Glomerular visceral epithelial cell (primary cell): ENCODE results near the gene ERO1A.

Experiments used
- DNase-seq: peaks from one replicate; pipeline ENCODE4 v3.0.0-alpha.2; 2016; ENCODE audit errors: extremely low spot score

ERO1A gene

DNA sequence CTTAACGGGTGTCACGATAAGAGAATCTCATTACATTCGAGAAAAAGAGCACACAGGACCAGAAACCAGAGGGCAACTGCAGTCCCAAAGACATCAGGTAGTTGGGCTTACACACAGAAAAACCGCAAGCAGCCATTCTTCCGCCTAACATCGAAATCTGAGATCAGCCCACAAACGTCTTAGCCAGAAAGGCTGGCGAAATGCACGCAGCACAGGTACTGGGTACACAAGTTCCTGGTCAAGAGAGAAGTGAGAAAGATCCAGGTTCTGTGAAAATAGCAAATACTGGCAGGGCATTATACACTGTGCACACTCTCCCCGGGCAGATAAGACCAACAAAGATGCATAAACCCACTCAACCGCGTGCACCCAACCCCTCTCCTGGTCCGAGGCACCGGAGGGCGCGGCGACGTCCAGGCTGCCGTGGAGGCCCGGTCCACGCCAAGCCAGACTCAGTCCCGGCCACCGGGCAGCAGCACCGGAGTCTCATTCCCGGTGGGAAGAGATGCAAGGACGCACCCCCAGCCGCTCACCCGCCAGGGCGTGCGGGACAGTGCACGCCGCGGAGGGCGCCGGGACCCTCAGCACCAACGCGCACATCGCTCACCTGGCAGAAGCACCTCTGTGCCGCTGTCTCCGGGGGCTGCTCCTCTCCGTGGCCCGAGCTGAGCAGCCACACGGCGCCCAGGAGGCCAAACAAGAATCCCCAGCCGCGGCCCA, 437 bp downstream of the ERO1A start:
- peak; percentile 62 for DNase-seq

DNA sequence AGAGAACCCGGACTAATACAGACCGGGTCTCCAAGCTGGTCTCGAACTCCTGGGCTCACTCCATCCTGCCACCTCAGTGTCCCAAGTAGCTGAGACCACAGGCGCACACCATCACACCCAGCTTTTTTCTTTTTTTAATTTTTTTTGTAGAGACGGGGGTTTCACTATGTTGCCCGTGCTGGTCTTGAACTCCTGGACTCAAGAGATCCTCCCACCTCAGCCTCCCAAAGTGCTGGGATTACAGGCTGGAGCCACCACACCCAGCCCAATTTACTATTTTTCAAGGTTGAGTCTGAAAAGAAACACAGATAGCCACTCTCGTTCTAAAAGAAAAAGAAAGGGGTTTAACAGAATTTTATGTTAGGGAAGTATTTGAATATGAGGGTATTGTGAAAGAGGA, 1.8 kb downstream of the ERO1A start:
- no peak for DNase-seq

DNA sequence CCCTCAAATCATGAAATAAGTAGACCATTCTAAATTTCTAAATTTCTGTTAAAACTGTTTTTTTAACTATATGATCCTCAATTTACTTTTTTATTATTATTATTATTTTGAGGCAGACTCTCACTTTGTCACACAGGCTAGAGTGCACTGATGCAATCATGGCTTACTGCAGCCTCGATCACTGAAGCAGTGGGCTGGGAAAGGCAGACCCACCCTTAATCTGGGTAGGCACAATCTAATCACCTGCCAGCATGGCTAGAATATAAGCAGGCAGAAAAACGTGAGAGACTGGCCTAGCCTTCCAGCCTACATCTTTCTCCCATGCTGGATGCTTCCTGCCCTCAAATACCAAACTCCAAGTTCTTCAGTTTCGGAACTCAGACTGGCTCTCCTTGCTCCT, 2.3 kb downstream of the ERO1A start:
- DNase-seq, result no peak

DNA sequence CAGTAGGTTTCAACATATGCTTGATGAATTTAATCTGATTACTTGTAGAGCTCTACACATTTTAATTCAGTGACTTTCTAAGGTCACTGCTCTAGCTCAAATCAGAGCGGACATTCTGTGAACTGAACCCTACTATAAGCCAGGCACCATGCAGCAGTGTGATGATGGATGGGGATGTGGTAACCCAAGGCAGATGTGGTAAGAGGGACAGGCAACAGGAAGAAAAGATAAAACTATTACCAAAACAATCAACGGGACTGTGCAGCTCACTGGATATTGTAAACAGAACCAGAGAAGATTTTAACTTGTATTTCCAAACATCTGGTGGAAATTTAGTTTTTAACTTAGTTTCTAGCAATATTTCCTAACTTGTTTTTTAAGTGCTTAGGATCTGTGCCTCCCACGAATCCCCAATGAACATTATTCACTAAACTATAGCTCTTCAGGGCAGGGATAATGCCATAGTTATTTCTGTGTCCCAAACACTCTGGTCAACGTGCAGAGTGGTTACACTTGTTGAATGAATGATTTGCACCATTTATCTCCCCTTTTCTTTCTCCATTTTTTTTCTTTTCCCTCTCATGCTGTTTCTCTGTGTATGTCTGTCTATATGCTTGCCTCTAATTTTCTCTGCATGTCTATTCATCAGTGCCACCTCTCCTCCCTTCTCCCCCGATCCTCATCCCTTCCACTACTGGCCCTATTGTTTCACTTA, 3.0 kb downstream of the ERO1A start:
- DNase-seq, result no peak

DNA sequence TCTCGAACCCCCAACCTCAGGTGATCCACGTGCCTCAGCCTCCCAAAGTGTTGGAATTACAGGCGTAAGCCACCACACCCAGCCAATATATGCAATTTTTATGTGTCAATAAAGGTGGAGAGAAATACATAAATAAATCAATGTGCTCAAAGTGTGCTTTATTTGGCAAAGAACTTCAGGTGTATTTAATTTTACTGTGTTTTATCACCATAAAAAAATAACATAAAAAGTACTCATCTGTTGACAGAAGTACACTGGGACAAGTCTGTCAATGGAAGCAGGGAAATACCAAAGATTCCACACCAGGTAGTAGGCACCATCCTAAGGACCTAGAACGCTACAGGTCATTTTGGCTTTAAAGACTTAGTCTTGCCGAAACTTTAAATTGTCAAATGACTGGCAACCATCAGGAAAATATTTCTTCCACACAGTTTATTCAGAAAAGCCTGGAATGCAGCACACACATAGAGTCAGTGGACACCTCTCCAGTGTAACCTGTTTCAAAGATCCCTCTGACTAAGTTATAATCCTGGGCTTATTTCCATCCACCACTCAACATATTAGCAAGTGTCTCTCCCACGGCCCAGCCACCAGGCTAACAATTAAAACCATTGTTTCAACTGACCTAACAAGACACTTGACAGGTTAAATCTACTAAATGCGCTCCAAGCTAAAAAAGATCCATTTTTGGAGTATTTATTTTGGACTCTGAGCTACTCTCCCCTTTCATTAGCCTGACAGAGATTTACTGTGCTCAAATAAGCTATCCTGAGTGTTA, 4.2 kb downstream of the ERO1A start:
- DNase-seq, result no peak

DNA sequence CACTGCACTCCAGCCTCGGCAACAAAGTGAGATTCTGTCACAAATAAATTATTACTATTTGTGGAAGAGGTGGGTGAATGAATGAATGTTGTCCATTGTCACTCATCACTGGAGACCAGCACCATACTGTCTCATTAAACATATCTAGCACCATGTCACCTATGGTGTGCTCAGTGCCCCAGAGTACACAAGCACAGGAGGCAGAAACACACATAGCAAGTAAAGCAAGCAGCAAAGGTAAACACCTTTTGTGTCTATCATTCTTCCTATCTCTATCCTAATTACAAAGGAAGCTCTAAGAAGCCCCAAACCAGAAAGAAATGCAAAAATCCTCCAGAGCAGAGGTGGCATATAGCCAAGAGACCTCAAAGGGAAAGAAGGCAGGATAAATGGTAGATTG, 9.2 kb downstream of the ERO1A start:
- DNase-seq, result no peak

DNA sequence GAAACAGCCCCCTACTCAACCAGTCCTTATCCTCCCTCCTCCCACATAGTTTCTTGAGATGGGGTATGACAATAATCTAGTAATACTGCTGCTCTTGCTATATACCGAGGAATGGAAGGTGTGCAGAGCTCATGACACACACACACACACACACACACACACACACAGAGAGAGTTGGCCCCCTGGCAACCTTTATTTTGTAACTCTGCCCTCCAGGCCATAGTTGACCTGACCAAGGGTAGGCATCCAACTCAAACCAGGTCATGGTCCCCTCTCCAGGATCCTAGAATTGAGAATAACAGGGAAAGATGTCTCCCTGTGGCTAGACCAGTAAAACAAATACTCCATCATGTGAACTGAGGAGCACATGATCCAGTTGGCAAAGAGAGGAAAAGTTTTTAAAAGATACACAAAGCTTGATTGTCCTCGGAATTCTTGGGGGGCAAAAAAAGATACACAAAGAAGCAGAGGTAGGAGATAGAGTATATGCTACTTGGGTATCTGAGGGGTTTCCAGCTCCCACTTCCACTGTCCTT, 11.3 kb downstream of the ERO1A start:
- no peak for DNase-seq

DNA sequence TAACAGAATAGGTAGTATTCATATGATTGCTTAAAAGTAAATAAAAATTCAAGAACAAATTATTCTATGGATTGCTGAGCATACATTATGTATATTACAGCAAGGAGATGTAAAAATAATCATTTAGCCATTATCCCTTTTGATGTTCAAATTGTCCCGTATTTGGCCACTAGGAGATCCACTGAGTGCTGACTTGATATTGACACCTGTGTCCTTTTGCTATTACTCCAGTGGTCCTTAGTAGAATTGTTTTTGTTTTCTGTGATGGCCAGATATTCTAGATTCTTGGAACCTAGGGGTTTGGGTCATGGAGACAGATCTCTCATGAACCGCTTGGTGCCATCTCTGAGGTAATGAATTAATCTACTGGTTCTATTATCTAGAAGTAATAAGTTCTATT, 16.8 kb downstream of the ERO1A start:
- DNase-seq, result no peak

DNA sequence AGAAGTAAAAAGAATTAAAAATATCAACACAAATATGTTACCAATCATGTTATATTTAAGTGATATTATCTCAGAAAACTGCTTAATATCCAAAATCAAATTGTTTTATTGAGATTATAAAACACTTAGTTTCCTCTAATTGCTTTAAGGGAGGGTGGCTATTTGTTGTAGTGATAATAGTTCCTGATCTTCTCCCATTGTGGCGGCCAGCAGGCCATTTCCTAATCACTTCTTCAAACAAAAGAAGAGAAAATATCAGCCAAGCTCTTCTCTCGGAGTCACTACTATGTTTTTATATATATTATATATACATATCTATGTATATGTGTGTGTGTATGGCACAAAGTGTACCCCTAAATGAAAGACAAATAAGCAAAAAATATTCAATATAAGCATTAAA, 31.5 kb downstream of the ERO1A start:
- DNase-seq, result no peak

DNA sequence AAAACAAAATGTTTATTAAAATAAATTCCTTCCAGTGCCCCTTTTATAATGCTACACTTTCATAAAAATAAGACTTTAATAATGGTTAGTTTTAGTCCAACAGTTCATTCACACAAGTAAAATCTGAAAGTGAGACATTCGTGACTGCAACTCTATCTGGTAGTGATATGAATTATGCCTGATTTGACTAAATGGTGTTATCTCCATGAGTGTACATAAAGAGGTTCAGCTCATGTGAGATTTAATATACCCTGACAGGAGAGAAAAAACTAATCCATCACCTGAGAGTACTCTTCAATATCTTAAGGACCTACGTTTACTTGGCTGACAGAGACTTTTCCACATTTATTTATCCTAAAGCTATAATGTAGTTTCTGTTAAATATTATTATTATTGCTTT, 34.0 kb downstream of the ERO1A start:
- DNase-seq, result no peak

DNA sequence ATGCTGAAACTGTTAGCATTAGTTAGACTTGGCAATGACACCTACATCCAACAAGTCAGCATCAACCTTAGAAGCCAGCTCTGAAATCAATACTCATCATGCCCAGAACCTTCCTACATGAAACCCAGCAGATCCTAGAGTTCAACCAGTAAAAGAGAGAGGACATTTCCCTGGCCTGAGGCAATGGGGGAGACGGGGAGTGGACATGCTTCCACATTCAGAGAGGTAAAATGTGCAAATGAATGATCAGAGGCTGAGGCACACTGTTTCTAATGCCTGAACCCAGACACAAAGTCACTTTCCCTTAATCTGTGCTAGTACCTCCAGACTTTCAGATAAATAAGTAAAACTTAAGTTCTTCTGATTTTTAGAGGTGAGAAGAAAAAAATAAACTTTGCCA, 34.5 kb downstream of the ERO1A start:
- DNase-seq, result no peak

DNA sequence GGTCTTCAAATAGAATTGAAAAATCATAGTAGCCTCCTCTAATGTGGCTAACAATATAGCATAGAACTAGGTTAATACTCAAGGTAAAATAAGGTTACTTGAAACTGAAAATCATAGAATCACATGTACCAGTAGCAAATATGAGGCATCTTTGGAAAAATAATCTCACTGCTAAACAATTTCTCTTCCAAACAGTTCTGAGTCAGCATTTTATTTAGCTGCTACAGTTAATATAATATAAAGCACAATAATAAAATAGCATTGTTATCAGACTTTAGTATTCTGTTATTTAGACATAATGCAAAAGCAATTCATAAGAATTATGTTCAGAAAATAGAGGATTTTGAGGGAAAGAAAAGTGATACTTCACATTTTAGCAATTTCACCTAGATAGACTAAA, 35.0 kb downstream of the ERO1A start:
- no peak for DNase-seq

DNA sequence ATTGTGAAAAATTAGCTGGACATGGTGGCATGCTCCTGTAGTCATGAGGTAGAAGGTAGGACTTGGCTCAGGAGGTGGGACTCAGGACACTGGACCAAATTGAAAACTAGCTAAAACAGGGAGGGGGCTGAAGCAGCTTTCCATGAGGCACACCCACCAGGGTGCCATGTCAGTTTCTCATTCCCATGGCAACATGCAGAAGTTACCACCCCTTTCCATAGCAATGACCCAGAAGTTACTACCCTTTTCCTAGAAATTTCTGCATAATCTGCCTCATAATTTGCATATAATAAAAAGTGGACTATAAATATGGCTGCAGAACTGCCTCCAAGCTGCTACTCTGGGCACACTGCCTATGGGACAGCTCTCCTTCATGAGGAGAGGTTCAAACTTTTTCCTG, 38.5 kb downstream of the ERO1A start:
- no peak for DNase-seq

DNA sequence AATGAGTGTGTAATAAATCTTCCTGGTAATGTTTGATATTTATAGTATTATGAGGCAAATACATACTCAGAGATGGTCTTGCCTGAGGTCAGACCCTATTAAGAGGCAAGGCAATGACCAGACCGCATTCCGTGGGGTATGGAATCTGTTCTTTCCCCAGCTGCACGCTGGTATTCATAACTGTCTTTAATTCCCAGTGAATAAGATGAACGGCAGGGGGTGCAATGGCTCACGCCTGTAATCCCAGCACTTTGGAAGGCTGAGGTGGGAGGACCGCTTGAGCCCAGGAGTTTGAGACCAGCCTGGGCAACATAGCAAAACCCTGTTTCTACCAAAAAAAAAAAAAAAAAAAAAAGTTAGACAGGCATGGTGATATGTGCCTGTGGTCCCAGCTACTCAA, 44.6 kb downstream of the ERO1A start:
- no peak for DNase-seq

DNA sequence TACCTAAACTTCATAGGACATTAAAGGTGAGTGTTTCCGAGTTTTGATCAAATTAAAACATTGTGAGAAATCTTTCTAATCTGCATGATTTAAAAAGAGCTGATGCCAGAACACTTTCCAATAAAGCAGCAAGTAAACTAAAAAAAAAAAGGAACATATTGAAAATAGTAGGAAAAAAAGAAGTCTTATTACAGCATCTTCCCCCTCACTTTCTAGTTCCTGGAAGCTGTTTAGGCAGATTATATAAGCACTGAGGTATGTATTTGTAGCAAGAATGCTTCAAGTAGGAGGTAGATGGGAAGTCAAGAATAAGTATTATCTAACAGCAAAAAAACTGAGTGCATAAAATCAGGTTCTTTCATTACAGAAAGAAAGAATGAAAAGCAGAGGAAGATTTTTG, 45.8 kb downstream of the ERO1A start:
- DNase-seq, result no peak

DNA sequence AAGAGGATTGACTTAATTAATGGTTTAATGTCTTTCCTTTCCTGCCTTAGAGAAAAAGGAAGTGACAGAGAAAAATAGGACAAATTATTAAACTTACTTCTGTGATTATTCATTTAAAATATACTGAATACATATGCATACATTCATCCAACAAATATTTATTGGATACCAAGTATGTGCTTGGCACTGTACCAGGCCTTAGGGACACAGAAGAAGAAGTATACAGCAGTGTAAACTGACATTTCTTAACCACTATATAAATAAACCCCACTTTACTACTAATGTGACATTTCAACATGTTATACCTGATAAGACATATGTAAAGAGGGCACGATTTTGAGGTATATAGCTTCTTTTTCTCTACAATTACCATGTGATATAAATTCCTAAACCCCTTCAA, 53.6 kb downstream of the ERO1A start:
- DNase-seq, result no peak

DNA sequence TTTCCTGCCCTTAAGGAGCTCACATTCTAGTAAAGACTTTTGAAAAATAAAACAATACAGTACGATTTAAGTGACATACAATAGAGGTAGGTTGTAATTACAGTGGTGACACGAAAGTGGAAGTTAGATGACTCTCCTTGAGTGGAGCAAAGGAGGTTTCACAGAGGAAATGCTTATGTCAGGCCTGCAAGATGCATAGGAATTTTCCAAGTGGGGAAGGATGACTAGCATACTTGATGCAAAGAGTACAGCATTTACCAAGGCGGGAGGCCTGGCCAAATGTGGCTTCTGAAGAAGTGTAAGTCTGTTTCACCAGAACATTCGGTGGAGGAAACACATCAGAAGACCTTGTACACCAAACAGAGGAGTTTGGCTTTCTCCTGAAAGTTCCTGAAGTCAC, 55.2 kb downstream of the ERO1A start:
- DNase-seq, result no peak

DNA sequence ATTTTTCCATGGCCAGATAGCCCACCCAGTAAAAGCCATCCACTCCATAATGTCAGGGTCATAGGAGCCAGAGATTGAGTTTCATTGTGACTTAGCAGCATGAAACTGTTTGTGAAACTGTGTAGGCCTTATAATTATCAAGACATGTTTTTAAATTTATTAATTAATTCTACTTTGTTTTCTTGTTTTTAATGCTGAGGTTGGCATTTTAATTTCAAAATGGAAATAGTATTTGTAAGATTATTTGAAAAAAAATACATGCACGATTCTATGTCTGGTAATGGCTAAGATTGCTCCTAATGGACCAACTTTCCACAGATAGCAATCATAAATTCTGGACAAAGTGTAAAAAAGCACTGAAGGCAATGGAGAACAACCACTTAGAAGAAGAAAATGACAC, 75.7 kb downstream of the ERO1A start:
- no peak for DNase-seq

DNA sequence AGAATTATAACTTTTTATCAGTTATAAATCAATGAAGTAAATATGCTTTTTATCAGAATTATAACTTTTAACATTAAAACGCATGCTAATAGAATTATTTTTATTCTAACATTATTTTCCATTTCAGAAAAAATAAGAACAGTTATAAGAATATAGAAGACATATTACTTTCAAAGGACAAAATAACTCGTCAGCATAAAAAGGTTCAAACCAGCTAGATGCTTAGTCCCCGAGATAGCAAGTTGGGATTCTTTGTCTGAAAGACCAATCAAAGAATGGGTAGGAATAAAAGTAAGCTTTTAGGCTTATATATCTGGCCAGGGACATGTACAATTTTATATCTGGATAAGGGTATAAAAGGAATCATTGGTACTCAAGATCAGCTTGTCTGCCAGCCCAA, 76.8 kb downstream of the ERO1A start:
- no peak for DNase-seq

DNA sequence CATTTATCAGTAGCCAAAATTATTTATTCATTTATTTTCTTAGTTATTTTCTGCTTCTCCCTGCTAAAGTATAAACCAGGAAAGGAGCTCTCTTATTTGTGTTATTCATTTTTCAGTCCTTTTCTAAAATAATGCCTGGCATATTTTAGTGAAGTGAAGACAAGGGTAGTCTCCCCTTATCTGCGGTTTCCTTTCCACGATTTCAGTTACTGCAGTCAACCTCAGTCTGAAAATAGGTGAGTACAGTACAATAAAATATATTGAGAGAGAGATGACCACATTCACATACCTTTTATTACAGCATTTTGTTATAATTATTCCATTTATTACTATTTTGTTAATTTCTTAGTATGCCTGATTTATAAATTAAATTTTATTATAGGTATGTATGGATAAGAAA, 85.2 kb downstream of the ERO1A start:
- DNase-seq, result no peak

DNA sequence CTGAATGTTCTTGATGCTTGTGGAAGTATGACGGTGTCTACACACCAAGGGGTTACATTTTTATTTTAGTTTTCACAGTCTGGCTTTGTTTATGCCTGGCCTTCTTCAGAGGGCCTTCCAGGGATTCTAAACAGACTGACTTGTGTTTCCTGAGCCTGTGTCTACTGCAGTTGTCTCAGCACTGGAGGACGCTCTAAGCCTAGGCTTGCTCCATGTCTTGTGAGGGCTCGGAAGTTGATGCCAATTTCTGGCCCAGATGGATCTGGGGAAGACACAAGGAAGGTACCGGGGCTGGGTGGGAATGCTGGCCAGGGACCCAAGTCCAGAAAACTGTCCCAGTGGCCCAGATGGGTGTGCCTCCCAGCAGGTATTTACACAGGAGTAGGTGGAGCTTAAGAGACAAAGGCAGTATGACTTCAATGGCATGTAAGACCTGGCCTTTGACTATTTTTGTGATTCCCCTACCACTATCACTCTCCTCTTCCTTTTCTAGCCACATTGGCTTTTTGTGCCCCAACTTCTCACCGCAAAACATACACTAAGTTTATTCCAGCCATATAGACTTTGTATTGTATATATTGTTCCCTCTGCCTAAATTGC, 85.8 kb downstream of the ERO1A start:
- no peak for DNase-seq

DNA sequence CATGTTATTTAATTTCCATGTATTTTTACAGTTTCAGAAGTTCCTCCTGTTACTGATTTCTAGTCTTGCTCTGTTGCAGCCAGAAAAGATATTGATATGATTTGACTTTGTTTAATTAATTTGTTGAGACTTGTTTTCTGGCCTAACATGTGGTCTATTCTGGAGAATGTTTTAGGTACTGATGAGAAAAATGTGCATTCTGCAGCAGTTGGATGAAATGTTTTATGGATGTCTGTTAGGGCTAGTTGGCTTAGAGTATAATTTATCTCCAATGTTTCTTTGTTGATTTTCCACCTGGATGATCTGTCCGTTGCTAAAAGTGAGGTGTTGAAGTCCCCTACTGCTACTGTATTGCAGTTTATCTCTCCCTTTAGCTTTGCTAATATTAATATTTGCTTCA, 88.3 kb downstream of the ERO1A start:
- no peak for DNase-seq
